HG02938 (cell line): Measurements from ENCODE around the gene PPP1R15B.
A peak's percentile ranks its signal among the peaks of the same experiment; 100 is the strongest.

Experiments
- ATAC-seq: cut with Tn5 transposase; IDR thresholded peaks from one replicate; pipeline ENCODE4 v1.9.1; 2021; ENCODE audit warnings: mild to moderate bottlenecking, moderate library complexity; ENCODE audit not compliant: unreplicated experiment

PPP1R15B gene

GRCh38 chr1:204421441-204421840 lies 9.8 kb upstream of the PPP1R15B start:
- ATAC-seq, result no peak

DNA sequence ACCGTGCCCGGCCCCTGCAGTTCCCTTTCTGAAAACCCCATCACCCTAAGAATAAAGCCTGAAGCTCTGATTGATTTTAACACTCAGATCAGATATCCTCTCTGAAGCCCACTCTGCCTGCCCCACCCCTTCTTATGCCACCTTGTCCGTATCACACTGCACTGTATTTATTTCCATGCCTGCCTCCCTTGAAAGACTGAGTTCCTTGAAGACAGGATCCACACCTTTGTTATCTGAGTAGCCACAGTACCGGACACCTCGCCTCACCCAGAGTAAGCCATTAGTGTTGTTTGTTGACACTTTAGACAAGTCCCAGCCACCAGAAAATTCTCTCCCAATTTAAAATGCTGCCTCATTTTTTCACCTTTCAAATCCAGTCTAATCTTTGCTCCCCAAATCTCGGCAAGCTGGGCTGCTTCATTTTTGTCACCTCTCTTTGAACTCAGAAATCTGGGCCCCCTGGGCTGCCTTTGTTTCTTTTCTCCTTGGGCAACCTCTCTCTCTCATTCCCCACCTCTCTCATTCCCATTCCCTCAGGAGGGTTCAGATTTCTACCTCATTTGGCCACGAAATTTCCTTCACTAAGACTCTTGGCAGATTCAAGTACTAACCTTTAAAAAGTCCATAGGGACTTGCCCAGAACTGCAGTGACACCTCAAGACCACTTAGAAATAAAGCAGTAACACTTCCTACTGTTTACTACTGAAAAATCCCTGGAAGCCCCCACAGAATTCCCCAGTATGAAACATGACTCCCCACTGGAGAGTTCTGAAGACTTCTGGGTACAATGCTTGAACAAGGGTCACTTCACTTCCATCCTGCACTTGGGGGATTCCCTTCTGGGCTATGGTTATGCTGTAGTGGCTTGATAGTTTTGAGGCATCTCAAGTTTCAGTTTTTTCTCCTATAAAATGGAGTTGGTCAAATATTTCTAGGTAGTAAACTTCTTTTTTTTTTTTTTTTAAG lies 8.7 kb upstream of the PPP1R15B start:
- ATAC-seq, result no peak

- ATAC-seq, result no peak
Observed at GRCh38 chr1:204419064-204419403, 7.4 kb upstream of the PPP1R15B start.

- ATAC-seq, result no peak
Observed at GRCh38 chr1:204418174-204419063, 6.8 kb upstream of the PPP1R15B start.

GRCh38 chr1:204417074-204417997 lies 5.7 kb upstream of the PPP1R15B start:
- no peak for ATAC-seq

DNA sequence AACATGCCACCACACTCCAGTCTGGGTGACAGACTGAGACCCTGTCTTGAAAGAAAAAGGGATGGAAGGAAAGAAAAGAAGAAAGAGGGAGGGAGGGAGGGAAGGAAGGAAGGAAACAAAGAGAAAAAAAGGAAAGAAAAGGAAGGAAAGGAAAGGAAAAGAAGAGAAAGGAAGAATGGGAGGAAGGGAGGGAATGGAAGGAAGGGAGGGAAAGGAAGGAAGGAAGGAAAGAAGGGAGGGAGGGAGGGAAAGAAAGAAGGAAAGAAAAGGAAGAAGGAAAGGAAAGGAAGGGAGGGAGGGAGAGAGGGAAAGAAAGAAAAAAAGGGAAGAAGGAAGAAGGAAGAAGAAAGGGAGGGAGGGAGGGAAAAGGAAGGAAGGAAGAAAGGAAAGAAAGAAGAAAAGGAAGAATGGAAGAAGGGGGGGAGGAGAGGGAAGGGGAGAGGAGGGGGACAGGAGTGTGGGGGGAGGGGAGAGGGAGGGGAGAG lies 5.0 kb upstream of the PPP1R15B start:
- ATAC-seq, result no peak

GRCh38 chr1:204415351-204415750 lies 3.7 kb upstream of the PPP1R15B start:
- no peak for ATAC-seq

DNA sequence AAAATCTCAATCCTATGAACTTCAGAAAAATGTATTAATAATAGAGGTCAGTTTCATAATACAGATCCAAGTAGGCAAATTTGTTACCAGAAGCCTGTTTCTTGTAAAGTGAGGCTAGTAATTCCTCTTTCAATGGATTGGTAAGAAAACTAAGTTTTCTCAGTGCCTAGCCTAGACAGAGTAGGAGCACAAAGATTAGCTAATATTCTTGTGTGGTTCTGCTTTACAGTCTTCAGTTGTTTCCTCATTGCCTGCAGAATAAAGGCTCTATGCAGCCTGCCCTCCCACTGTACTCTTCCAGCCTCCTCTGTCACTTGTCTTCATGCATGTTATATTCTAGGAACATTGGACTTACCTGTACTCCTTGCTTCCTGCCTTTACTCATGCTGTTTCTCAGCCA lies 2.4 kb upstream of the PPP1R15B start:
- ATAC-seq, result no peak

GRCh38 chr1:204413170-204413535 lies 1.5 kb upstream of the PPP1R15B start:
- no peak for ATAC-seq

GRCh38 chr1:204410688-204411450 lies 748 bp downstream of the PPP1R15B start:
- ATAC-seq, result peak; percentile 17

- ATAC-seq, result no peak
Observed at GRCh38 chr1:204409836-204410687, 1.6 kb downstream of the PPP1R15B start.

DNA sequence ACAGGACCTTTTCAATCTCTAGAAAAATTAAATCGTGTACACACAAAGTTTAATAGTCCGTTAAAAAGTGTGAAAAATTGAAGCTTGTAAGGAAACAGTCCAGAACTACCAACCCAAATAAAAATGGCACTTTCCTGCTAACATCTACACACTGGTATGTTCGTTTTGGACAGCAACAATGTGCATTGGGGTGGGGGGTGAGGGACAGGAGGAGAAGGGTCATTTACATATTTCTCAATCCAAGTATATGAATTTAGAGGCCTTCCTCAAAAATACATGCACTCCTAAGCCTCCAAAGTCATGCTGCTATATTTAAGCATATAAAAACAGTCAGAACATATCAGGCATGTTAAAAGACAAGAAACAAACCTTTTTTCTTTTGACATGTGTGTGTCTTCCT lies 2.5 kb downstream of the PPP1R15B start:
- ATAC-seq, result no peak

GRCh38 chr1:204408602-204409001 lies 3.0 kb downstream of the PPP1R15B start:
- no peak for ATAC-seq

GRCh38 chr1:204408074-204408507 lies 3.5 kb downstream of the PPP1R15B start:
- ATAC-seq, result no peak

DNA sequence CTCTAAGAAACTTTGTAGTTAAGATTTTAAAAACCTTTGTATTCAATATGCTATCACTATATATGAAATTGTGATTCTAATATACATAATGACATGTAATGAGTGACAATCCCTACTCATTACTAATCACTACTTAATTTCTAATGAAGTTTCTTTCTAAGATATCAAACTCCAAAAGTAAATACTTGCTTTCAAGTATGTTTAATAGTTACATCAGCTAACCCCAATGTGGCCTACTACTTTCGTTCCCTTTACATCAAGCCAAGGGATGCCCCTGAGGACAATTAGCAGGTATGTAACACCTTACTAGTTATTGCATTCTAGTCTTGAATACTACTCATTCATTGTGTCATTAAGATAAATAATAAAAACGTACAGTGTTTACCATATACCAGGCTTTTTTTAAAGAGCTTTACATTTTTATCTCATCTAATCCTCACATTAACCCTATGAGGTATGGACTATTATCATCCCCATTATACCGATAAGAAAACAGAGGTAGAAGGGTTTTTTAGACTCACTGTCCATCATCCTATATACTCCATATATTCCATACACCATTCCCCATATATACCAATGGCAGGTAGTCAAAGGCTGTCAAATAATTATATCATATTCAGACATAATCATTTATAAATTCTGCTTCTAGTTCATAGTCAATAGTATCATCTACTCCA lies 4.2 kb downstream of the PPP1R15B start:
- ATAC-seq, result no peak

GRCh38 chr1:204406621-204407020 lies 5.0 kb downstream of the PPP1R15B start:
- no peak for ATAC-seq

GRCh38 chr1:204405988-204406387 lies 5.6 kb downstream of the PPP1R15B start:
- ATAC-seq, result no peak

DNA sequence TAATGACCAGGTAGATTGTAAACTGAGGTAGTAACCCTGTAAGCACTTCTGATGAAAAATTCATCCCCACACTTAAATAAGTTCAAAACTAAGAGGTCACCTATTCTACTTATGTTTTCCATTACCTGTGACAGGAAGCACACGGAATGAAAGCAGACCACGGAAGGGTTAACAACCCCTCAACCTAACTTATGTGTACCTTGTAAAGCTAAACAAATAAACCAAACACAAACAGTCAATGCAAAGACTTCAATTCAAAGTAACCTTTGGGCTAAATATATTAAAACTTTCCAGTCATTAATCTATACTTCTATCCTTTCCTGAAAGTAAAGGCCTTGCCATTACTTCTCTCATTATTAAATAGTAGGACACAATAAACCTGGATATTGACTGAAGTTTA lies 7.0 kb downstream of the PPP1R15B start:
- no peak for ATAC-seq
